Transverse colon (tissue), 3 donors: Measurements from ENCODE around the gene UNC5B.

ENCODE experiments used
- EP300 ChIP-seq: sonication (generic); formaldehyde crosslinking; IDR thresholded peaks from one replicate; pipeline ENCODE4 v1.6.1; 2017; ENCODE audit warnings: antibody characterized with exemption, low read depth
- TF ChIP-seq, protein P1 (sequence below), 5 experiments: fragments of 200-600 bp in 3 of 5; fragments of 450-650 bp in 2 of 5; sonication (generic) in 3 of 5; IDR thresholded peaks; 1 replicate in 2 of 5; 2 replicates in 3 of 5; pipeline ENCODE4 v1.5.1; 2016 to 2017; ENCODE audit warnings: antibody characterized with exemption in 5 of 5, inconsistent platforms in 3 of 5, mild to moderate bottlenecking in 2 of 5, moderate library complexity in 1 of 5

DNA sequence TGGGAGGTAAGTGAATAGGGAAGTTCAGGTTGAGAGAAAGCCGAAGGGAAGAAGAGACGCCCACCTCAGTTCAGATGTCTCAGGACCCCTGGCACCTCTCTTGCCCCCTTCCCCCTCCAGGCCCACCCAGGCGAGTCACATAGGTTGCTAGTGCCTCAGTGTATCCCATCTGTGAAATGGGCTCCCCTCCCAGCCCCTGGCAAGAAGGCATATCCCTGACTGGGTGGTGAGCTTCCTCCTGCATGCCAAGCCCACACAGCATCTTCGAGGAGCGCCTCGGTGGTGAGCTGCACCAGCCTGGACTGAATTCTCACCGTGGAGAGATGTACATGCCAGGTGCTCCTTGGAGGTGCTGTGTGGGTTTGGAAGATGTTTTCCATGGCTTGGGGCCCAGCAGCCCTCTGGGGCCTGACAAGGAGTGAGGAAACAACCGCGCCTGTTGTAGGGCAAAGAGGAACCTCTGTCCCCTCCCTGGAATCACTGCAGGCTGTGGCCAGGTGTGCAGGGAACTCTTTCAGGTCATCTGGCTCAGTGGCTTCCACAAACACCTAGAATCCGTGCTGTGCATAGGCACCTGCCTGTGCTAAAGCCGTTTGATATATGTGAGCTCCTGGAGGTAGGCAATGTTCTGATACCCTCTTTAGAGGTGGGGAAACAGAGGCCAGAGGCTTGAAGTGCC is 45.1 kb downstream of the UNC5B start:
- no peak for TF ChIP-seq EP300
- TF ChIP-seq, protein P1, sequence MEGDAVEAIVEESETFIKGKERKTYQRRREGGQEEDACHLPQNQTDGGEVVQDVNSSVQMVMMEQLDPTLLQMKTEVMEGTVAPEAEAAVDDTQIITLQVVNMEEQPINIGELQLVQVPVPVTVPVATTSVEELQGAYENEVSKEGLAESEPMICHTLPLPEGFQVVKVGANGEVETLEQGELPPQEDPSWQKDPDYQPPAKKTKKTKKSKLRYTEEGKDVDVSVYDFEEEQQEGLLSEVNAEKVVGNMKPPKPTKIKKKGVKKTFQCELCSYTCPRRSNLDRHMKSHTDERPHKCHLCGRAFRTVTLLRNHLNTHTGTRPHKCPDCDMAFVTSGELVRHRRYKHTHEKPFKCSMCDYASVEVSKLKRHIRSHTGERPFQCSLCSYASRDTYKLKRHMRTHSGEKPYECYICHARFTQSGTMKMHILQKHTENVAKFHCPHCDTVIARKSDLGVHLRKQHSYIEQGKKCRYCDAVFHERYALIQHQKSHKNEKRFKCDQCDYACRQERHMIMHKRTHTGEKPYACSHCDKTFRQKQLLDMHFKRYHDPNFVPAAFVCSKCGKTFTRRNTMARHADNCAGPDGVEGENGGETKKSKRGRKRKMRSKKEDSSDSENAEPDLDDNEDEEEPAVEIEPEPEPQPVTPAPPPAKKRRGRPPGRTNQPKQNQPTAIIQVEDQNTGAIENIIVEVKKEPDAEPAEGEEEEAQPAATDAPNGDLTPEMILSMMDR (IDR thresholded peaks at IDR 0.05): no peak
